Stimulated activated CD4-positive, alpha-beta T cell treated with anti-CD3 and anti-CD28 coated beads, TNF-alpha, amount 100 ng/mL, for 4 hours (primary cell): Measurements from ENCODE around the gene TSC2.
"Not testable (repeated sequence)": the region's sequence is repeated elsewhere in the genome, so short reads cannot be mapped to it uniquely, and the experiment has no call there.

Source experiments
- DNase-seq, 3 experiments: peaks; one replicate each; pipeline ENCODE4 v3.0.0-alpha.2; 2020; ENCODE audit warnings: low read depth in 3 of 3

Gene TSC2

DNA sequence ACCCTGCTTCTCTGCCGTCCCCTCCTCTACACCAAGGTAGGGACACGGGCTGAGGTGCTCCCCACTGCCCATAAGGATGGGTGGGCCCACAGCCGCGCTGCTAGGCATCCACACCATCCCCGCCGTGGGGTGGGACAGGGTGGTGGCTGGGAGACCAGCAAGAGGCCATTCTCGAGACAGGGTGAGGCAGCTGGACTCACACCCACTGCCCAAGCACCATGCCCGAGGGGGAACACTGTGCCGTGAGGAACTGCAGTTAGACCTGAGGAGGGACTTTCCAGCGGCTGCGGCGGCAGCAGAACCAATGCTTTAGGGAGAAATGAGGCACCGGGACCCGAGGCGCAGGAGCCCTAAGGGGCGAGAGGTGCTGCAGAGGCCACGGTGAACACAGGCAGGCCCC lies 74.6 kb downstream of the TSC2 start:
- no peak for DNase-seq

DNA sequence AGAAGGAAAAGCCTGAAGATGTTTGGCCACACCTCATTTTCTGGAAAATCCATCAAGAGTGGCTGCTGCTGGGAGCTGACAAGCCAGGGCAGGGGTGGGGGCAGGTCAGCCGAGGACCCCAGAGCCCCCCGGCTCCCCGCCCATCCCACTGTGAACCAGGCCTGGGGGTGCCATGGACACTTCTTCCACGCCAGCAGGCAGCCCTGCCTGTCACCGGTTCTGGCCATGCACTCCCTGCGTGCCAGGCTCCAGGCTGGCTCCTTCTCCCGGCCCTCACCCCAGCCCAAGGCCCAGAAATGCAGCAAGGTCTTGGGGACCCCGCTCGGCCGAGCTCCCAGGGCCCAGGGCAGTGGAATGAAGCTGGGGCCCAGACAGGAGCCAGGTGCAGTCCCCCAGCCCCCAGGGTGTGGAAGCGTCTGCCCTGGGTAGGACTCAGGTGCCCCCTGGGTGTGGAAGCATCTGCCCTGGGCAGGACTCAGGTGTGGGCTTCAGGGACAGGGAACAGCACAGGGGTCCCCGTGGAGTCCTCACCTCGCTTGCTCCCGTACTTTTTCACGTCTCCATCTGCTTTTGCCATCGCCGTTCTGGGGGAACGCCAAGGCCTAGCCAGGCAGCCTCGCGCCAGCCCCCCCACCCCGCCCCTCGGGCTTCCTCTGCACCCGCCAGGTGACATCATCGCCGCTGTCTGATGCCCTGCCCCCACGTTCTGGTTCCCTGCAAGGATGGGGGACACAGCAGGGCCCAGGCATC lies 75.3 kb downstream of the TSC2 start:
- not testable (repeated sequence) for DNase-seq

DNA sequence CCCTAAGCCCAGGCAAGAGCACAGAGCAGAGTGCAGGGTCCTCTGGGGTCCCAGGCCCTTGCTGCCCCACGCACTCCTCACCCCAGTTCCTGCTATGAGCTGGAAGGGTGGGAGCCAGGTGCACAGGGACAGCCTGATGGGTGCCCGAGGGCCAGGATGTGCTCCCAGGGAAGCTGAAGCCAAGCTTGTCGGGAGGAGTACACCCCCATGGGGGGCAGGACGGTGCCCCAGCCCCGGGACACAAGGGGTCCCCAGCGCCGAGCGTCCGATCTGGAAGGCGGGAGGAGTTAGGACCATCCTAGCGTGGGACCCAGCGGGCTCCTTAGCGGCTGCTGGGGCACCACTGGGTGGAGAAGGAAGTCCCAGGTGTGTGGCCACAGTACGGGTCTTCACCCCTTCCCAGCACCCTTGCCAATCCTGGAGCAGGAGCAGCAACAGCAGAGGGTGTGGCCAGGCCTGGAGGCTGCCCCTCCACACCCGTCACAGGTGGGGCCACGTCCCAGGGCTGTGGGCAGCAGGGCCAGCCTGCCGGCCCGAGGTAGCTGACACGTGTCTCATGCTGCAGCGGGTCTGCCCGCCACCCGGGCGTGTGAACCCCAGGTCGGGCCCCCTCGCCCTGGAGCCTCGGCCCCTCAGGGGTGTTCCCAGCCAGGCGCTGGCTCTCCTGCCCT lies 76.1 kb downstream of the TSC2 start:
- DNase-seq = not testable (repeated sequence)

DNA sequence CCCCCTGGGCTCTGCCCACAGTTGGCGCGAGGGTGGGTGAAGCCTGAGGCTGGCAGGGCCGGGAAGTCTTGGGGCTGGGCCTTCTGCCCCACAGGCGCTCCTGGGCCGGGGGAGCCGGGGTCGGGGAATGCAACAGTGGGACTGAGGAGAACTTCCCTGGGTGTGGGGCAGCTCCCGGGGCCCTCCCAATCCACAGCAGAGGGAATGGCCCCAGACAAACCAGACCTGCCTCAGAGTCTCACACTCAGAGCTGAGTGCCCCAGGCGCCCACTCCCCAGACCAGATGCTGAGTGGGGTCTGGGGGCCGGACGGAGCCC lies 76.5 kb downstream of the TSC2 start:
- DNase-seq = not testable (repeated sequence)

DNA sequence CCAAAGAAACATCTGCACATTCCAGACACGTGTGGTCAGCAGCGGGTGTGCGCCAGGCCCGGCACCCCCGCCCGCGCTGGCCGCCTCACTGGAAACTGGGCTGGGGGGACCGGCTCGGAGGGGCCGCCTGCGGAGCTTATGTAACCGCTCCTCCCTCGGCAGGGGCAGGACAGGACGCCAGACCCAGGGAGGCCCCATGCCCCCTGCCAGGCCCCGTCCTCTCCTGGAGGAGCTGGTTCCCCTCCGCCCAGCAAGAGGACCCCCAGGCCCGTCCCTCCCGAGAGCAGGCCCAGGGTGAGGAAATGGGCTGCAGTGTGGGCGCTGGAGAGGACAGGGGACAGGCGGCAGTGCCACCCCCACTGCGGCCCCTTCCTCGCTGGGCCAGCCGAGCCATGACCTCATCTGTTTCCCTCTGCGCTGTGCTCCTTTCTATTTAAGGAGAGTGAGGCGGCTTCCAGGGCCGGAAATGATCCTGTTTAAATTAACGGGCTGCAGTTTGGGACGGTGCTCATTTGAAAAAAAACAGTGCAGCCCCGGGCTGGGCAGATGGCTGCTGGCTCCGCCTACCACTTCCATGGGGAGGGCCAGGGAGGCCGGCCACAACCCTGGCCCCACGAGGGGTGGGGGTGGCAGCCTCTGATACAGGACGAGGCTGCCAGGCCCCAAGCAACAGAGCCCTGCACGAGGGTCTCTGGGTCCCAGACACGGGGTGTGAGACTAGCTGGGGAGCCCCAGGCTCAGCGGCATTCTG lies 77.1 kb downstream of the TSC2 start:
- DNase-seq = not testable (repeated sequence)

DNA sequence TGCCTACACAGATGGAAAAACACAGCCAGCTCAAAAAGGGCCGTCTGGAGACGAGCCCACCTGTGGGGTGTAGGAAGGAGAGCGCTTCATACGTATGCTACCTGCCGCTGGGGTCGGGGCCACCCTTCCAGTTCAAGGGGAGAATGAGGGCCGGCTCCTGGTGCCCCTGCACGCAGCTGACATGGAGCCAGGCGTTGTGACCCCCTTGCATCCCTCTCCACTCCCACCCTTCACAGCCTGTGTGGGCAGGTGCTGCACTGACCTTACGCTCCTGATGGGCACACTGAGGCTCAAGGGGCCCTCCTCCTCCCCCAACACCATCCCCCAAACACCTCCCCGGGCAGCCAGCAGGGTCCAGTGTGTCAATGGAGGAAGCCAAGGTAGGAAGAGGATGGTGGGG lies 77.8 kb downstream of the TSC2 start:
- not testable (repeated sequence) for DNase-seq

DNA sequence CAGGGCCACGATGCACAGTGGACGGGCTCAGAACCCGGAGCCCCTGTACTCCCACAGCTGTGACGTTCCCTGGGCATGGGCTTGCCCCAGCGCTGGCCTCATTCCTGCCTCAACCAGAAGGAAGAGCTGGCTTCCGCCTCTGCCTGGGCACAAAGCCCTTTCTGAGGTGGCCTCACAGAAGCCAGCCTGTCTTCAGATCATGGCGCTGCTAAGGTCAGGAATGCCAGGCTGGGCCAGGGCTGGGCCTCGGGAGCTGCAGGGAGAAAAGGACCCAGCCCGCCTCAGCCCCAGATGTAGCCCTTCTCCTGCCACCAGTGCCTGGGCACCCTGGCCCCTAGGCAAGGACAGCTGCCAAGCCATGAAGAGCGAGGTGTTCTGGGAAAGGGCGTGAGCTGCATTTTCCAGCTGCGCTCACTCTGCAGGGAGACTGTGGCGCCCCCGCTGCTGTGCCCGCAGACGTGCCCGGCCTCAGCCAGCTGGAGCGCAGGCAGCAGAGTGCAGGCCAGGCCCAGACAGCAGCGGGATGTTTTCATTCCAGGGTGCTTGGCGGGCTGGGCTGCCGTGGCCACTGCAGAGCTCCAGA lies 78.5 kb downstream of the TSC2 start:
- not testable (repeated sequence) for DNase-seq

DNA sequence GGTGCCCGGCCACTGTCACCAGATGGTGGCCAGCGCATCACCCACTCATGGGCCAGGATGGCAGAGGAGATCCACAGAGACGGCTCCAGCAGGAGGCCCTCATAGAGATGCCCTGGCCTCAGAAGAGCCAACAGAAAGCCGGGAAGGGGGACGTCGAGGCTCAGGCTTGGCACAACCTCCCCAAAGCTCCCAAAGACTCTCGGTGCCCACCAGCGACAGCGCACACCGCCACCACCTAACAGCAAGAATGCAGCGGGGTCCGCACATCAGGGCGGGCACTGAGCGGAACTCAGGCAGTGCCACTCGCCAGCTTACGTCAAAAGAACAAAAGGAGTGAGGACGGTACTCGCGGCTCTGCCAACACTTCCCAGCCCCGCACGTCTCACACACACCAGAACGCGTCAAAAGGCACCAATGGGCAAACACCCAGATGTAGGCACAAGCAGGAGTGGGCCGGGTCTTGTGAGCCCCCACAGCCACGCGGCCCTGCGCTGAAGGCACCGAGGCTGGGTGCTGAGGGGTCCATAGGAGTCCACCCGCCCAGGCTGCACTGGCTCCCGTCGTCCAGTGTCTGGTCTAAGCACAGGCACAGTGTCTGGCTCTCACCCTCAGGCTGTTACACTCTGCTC lies 79.3 kb downstream of the TSC2 start:
- DNase-seq = not testable (repeated sequence)

DNA sequence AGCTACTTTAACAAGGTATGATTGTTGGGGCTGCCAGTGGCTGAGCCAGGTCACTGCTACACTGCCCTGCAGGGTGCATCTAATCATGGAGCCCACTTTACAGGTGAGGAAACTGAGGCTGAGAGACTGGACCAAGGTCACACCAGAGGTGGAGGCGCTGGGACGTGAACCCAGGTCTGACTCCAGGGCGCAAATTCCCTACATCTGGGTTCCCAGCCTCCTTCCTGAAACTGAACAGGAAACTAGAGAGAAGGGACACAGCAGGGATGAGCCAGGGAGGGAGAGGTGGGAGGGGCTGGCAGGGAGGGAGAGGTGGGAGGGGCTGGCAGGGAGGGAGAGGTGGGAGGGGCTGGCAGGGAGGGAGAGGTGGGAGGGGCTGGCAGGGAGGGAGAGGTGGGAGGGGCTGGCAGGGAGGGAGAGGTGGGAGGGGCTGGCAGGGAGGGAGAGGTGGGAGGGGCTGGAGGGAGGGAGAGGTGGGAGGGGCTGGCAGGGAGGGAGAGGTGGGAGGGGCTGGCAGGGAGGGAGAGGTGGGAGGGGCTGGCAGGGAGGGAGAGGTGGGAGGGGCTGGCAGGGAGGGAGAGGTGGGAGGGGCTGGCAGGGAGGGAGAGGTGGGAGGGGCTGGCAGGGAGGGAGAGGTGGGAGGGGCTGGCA lies 80.0 kb downstream of the TSC2 start:
- not testable (repeated sequence) for DNase-seq

DNA sequence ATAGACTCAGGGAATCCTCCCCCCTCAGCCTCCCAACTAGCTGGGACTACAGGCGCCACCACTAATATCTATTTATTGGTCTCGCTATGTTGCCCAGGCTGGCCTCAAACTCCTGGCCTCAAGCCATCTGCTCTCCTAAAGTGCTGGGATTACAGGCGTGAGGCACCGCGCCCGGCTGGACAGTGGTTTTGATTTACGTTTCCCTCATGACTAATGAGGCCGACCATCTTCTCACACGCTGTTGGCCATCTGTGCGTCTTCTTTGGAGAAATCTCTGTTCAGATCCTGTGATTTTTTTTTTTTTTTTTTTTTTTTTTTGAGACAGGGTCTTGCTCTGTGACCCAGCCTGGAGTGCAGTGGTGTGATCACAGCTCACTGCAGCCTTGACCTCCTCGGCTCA lies 81.5 kb downstream of the TSC2 start:
- not testable (repeated sequence) for DNase-seq

DNA sequence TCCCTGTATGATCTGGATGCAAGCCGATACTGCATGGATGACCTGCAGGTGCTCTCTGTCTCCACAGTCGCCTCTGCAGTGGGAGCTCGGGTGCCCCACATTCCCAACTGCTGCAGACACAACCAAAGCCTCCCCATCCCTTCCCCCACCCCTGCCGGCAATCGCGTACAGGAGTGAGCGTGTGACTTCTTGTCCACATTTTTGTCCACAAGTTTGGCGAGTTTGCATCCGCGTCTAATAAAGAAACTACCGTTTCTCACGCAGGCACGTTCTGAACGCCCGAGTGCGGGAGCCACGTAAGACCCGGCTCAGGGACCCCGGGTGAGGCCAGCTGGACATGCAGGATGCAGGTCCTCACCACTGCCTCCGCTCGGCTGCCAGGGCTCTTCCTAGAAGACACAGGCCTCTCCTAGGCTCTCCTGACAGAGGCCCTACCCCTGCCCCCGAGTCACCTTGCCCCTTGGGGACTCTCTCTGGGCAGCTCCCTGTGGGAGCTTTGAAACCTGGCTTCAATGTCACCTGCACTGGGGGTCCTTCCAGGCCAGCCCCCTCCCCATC lies 82.2 kb downstream of the TSC2 start:
- DNase-seq = not testable (repeated sequence)

DNA sequence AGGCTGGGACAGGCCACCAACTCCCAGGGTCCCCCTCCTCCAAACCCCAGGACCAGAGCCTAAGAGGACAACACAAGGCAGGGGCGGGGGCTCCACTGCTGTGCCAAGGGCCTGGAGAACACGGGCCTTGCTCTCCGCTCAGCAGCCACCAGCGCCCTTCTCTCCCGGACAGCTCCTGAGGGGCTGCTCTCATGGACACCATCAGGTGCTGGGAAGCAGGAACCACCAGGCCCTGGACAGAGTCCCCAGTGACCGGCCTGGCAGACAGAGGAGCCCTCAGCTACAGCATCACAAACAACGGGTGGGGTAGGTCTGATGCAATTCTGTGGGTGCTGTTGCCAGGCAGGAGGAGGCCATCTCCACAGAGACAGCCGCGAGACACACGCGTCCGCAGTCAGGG lies 86.0 kb downstream of the TSC2 start:
- not testable (repeated sequence) for DNase-seq

DNA sequence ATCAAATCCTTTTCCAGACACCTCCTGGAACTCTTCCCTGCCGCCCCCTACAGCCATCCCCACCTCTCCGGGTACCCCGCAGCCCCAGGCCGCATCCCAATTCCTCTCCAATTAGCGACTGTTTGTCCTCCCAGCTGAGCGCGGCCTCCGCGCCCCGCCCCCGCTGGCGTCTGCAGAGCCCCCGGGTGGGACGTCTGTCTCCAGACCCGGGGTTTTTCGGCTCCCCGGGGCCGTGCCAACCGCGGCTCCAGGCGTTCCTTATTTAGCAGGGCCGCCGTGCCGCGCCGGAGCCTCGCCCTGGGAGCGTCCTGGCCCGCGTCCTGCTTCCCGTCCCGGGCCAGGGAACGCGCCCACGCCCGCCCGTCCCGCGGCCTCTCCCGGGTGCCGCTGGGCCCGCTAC lies 87.3 kb downstream of the TSC2 start:
- DNase-seq = not testable (repeated sequence)

DNA sequence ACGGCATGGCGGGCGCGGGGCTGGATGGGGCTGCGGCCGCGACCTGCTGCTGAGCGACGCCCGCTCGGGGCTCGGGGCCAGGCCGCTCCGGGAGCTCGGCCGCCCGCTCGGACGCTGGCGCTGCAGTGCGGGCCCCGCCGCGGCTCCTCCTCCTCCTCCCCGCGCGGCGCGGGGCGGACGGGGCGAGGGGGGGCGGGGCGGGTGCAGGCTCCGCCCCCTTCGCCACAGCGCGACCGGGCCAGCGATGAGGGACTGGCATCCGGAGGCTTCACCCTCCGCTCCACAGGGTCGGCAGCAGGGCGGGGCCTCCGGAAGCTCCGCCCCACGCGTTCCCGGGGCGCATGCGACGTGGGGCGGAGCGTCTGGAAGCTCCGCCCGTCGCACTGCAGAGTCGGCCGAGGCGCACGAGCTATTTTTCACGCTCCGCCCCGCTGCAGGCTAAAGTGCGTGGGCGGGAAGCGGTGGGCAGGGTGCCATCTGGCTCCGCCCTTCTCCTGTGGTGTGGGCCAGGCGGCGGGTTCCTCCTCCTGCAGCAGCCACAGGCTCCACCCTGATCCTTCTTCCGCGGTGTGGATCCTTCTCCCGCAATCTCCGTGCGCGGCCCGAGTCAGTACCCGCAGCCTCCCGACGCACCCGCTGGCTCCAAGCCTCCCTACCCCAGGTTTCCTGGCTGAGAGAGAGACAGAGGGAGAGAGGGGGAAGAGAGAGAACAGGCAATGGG lies 88.1 kb downstream of the TSC2 start, which contains the start of gene PKD1:
PKD1 (minus strand) TSS at position 129 of the 721 bp plus-strand sequence. CDS start 209 bp downstream, outside the sequence.
- peak; percentile 97 to 99 (median 98) for DNase-seq
